ENCODE results near the gene SYAP1.
"Not testable (repeated sequence)": the region's sequence is repeated elsewhere in the genome, so short reads cannot be mapped to it uniquely, and the experiment has no call there.

The SYAP1 gene

DNA sequence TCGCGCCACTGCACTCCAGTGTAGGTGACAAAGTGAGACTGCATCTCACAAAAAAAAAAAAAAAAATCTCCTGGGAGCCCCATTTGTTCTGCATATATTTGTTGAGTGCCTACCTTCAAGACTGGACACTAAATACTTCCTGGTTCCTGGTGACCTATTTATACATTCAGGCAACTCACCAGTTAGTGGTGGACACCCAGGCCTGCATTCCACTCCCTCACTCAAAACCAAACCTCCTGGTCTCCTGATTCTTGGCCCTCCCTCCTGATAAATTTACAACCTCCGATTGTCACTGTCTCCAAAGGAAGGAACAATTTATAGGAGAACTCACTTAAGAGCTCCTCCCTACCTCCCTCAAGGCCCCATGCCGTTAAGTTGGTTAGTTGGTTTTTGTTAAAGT, 3.1 kb downstream of the SYAP1 start:
- no peak for DNase-seq (ENCODE audit: low spot score)
- in situ Hi-C loops (cut with MboI; ENCODE audit: low pct_unique_long_range_greater_than_20kb, low sequenced_read_pairs, unreplicated experiment): no loop called here
- TF ChIP-seq, protein P1, sequence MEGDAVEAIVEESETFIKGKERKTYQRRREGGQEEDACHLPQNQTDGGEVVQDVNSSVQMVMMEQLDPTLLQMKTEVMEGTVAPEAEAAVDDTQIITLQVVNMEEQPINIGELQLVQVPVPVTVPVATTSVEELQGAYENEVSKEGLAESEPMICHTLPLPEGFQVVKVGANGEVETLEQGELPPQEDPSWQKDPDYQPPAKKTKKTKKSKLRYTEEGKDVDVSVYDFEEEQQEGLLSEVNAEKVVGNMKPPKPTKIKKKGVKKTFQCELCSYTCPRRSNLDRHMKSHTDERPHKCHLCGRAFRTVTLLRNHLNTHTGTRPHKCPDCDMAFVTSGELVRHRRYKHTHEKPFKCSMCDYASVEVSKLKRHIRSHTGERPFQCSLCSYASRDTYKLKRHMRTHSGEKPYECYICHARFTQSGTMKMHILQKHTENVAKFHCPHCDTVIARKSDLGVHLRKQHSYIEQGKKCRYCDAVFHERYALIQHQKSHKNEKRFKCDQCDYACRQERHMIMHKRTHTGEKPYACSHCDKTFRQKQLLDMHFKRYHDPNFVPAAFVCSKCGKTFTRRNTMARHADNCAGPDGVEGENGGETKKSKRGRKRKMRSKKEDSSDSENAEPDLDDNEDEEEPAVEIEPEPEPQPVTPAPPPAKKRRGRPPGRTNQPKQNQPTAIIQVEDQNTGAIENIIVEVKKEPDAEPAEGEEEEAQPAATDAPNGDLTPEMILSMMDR (IDR thresholded peaks at IDR 0.05; ENCODE audit: extremely low read depth, insufficient read depth, missing control alignments): no peak

DNA sequence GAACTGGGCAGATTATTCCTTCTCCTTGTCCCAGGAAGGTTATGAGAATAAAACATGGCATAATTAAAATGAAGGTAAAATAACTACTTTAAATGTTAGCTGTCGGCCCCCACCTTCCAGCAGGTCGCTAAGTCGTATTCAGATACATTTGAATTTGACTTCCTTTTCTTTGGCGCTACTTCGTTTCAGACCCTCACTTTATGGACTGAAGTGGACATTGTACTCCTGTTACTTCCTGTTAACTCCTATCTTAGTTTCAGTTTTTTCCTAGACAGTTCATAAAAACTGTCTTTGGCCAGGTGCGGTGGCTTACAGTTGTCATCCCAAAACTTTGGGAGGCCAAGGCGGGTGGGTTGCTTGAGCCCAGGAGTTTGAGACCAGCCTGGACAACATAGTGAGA, 5.7 kb downstream of the SYAP1 start:
- no peak for DNase-seq (ENCODE audit: low spot score)
- in situ Hi-C loops (cut with MboI; ENCODE audit: low pct_unique_long_range_greater_than_20kb, low sequenced_read_pairs, unreplicated experiment): no loop called here
- TF ChIP-seq, protein P1 (IDR thresholded peaks at IDR 0.05; ENCODE audit: extremely low read depth, insufficient read depth, missing control alignments): no peak

DNA sequence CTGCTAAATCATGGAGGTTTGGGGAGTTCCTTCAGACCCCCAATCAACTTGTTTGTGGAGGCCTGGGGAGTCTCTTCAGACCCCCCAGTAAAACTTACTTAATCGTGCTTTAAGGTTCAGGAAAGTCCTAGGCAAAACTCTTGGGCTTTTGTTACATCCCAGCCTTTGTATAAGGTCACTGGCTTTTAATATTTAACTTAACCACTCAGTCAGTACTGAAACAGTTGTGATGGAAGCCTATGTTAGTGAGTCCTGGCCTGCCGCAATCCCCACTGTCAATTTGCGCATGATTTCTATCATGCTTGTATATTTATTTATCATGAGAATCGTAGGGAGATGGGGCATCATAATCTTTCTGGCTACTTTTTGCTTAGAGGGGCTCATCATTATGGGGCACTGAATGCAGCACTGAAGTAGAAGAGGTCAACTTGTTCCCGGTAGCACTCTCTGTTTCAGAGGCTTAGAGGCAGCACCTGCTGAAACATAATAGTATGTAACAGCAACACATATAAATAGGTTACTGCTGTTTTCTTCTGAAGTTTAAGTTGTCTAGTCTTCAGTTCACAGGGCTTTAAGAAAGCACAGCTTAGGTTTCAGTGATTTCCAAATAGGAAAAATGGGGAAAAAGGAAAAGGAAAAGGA, 7.1 kb downstream of the SYAP1 start:
- in situ Hi-C loops (cut with MboI; ENCODE audit: low pct_unique_long_range_greater_than_20kb, low sequenced_read_pairs, unreplicated experiment); DNase-seq (ENCODE audit: low spot score): not testable (repeated sequence)

DNA sequence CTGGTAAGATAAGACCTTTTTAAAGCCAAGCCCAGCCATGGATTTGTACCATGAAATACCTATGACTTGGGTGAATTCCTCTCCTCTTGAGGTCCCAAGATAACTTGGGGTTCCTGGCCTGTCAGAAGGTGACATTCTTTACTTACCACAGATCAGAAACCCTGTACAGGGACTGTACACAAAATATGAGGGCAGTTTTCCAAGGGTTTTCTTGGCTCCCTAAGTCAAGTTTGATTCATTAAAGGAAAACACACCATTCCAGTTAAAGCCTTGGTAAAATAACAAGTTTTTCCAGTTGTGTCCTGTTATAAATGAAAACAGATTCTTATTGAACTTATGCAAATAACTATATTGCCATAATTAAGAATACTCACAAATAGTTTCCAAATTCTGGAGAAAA, 8.2 kb downstream of the SYAP1 start:
- in situ Hi-C loops (cut with MboI; ENCODE audit: low pct_unique_long_range_greater_than_20kb, low sequenced_read_pairs, unreplicated experiment): no loop called here
- DNase-seq (ENCODE audit: low spot score): no peak
- TF ChIP-seq, protein P1 (IDR thresholded peaks at IDR 0.05; ENCODE audit: extremely low read depth, insufficient read depth, missing control alignments): no peak

DNA sequence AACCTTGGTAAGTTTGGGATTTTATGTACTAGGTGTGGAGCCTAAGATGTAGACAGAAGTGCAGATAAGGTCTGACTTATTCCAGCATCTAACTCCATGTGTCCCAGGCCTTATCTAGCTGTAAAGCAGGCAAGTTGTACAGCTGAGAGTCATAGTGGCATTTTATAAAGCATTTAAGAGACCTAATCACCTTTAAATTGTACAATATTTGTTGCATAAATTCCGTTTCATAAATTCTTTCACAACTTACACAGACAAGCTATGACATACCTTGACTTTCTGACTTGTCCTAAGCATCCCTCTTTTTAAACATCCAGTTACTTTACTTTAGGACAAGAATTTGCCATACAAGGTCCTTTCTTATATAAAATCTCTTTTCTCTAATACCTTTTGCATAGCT, 11.0 kb downstream of the SYAP1 start:
- no peak for DNase-seq (ENCODE audit: low spot score)
- in situ Hi-C loops (cut with MboI; ENCODE audit: low pct_unique_long_range_greater_than_20kb, low sequenced_read_pairs, unreplicated experiment): no loop called here
- TF ChIP-seq, protein P1 (IDR thresholded peaks at IDR 0.05; ENCODE audit: extremely low read depth, insufficient read depth, missing control alignments): no peak

DNA sequence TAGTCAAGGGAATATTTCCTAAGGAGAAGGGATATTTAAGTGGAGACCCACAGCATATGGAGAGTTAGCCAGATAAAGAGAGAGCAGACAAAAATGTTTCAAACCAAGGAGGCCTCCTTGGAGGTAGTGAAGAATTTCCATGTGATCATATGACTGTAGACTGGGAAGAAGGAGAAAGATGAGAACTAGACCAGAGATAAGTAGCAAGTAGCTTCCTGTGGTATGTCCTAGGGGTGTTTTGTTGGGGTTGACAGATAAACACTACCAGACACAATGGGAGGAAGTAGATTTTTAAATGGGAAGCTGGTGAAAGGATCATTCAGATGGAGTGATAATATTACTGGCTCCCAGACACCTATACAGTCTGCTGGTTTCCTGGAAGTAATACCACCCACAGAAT, 13.6 kb downstream of the SYAP1 start:
- TF ChIP-seq, protein P1 (IDR thresholded peaks at IDR 0.05; ENCODE audit: extremely low read depth, insufficient read depth, missing control alignments): no peak
- in situ Hi-C loops (cut with MboI; ENCODE audit: low pct_unique_long_range_greater_than_20kb, low sequenced_read_pairs, unreplicated experiment): no loop called here
- no peak for DNase-seq (ENCODE audit: low spot score)

DNA sequence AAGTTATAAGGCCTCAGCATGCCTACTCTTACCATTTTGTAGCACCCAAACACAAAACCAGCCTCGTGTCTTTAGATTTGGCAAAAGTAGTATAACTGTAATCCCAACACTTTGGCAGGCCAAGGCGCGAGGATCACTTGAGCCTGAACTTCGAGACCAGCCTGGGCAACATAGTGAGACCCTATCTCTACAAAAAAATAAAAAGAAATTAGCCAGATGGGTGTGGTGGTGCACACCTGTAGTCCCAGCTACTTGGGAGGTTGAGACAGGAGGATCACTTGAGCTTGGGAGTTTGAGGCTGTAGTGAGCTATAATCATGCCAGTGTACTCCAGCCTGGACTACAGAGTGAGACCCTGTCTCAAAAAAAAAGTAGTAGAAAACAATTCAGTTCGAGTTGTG, 17.6 kb downstream of the SYAP1 start:
- in situ Hi-C loops (cut with MboI; ENCODE audit: low pct_unique_long_range_greater_than_20kb, low sequenced_read_pairs, unreplicated experiment): no loop called here
- DNase-seq (ENCODE audit: low spot score): no peak
- TF ChIP-seq, protein P1 (IDR thresholded peaks at IDR 0.05; ENCODE audit: extremely low read depth, insufficient read depth, missing control alignments): no peak
